Activated naive CD8-positive, alpha-beta T cell treated with anti-CD3 and anti-CD28 coated beads, Interleukin-2, amount 10 ng/mL, durations not matched to agents 7 days and 5 days (primary cell): ENCODE results near the gene MXD4. TPM values are rescaled to one million over a fixed set of nuclear protein-coding genes. Genes with fewer than 3 reads are reported as not detected.
"Not testable (repeated sequence)": the region's sequence is repeated elsewhere in the genome, so short reads cannot be mapped to it uniquely, and the experiment has no call there.

Source experiments
- ATAC-seq: fragments of 150-1000 bp; cut with Tn5 transposase; one replicate; pipeline ENCODE4 v1.10.0; 2021; ENCODE audit warnings: low read depth, moderate library complexity
- POLR2A ChIA-PET: fragments of 350-600 bp; sonication (Branson Sonifier 250); formaldehyde crosslinking; loops from one replicate; lab custom pipeline; 2021; ENCODE audit warnings: antibody characterized with exemption; lab: Charles Lee
- DNase-seq: peaks from one replicate; pipeline ENCODE4 v3.0.0; 2021
- H3K27ac Mint-ChIP-seq: one replicate; pipeline ENCODE4 v1.8.0; 2022; ENCODE audit warnings: mild to moderate bottlenecking, mixed read lengths
- H3K27me3 Mint-ChIP-seq: one replicate; pipeline ENCODE4 v1.8.0; 2022; ENCODE audit warnings: mild to moderate bottlenecking, moderate library complexity, mixed read lengths
- H3K36me3 Mint-ChIP-seq: one replicate; pipeline ENCODE4 v1.8.0; 2021; ENCODE audit warnings: mild to moderate bottlenecking, mixed read lengths
- H3K4me1 Mint-ChIP-seq: one replicate; pipeline ENCODE4 v1.8.0; 2021; ENCODE audit warnings: mixed read lengths
- H3K4me3 Mint-ChIP-seq: one replicate; pipeline ENCODE4 v1.8.0; 2022; ENCODE audit warnings: mild to moderate bottlenecking, moderate library complexity, mixed read lengths
- H3K9me3 Mint-ChIP-seq: one replicate; pipeline ENCODE4 v1.8.0; 2021; ENCODE audit warnings: mixed read lengths
- total RNA-seq, 2 experiments: library from RNA; stranded (reverse); gene quantifications; one replicate each; pipeline ENCODE4 v1.2.3, GENCODE V29; 2021

Gene MXD4
- total RNA-seq, 2 experiments from 2014 or later: 26.2 to 33.2 TPM

DNA sequence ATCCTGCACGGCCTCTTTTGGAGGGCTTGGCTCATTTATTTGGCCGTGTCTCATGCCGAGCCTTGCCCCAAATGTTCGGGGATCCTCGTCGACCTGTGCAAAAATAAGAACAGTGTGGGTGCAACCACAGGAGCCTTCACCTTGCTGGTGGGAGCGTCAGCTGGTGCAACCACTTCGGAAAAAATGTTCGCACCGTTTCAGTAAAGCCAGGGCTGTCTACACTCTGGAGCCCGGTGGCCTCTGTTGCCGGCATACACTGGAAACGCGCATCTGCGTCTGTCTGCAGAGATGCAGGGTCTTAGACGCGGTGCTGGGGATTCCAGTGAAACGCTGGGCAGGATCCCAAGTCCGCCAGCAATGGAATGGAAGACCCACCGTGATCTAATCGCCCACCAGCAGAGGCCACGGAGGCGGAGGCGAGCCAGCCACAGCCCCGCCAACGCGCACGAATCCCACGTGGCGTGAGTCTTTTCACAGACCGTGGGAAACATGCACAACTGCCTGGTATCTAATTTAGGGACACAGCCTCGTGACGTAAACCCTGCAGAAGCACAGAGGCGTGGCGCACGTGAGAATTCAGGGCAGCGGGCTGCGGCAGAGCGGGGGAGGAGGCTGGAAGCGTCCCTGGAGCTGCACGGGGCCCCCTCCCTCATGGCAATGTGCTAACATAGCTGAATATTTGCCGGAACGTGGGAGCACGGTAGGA is 13.8 kb upstream of the MXD4 start:
- no peak overlapping the region for H3K4me3 Mint-ChIP-seq
- DNase-seq: no peak
- ATAC-seq: no peak
- no peaks in the 10 kb centered on the region for H3K36me3 Mint-ChIP-seq
- POLR2A ChIA-PET: no interaction called here
- peaks cover 1% of the 10 kb centered on the region for H3K4me1 Mint-ChIP-seq
- no peaks in the 10 kb centered on the region for H3K9me3 Mint-ChIP-seq
- H3K27me3 Mint-ChIP-seq: no peaks in the 10 kb centered on the region
- H3K27ac Mint-ChIP-seq: no peak overlapping the region

- H3K36me3 Mint-ChIP-seq, H3K27me3 Mint-ChIP-seq, H3K9me3 Mint-ChIP-seq, ATAC-seq, POLR2A ChIA-PET, H3K4me1 Mint-ChIP-seq, H3K4me3 Mint-ChIP-seq, DNase-seq, H3K27ac Mint-ChIP-seq: not testable (repeated sequence)
Measured at GRCh38 chr4:2275044-2275397, 13.1 kb upstream of the MXD4 start.

GRCh38 chr4:2274320-2275043 is 12.6 kb upstream of the MXD4 start:
- Mint-ChIP-seq H3K27ac (no peak overlapping the region), H3K4me3 (no peak overlapping the region), H3K9me3 (no peaks in the 10 kb centered on the region), H3K27me3 (no peaks in the 10 kb centered on the region), H3K4me1 (no peaks in the 10 kb centered on the region), H3K36me3 (no peaks in the 10 kb centered on the region)
- no peak for DNase-seq
- POLR2A ChIA-PET: no interaction called here
- no peak for ATAC-seq

DNA sequence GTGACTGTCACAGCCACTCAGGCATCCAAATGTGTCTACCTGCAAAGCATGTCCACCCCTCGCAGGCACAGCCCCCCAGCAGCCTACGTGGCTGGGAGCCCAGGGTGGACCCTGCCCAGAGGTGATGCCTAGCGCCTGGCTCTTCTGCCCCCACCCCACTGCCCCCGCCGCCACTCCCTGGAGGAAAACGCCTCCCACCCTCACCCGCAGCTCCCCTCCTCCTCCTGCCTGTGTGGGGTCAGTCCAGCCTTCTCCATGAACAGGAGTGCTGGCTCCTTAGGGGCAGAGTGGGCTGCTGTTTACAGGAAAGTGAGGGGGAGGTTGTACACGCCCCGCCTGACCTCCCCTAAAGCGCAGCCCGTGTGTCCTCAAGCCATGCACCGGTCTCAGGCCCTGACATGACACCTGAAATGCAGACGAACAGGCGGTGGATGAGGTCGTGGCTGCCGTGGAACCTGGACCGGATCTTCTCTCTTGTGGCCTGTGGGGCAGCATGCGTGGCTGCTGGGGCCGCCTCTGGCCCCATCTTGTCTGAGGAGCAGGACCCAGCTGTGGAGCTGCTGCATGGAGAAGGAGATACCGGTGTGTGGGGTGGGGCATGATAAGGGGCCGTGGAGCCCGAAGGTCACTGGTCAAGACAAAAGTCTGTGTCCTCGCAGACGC is 11.9 kb upstream of the MXD4 start:
- POLR2A ChIA-PET: no interaction called here
- ATAC-seq: no peak
- H3K4me1 Mint-ChIP-seq: no peaks in the 10 kb centered on the region
- no peaks in the 10 kb centered on the region for H3K36me3 Mint-ChIP-seq
- H3K27me3 Mint-ChIP-seq: no peaks in the 10 kb centered on the region
- no peaks in the 10 kb centered on the region for H3K9me3 Mint-ChIP-seq
- no peak overlapping the region for H3K27ac Mint-ChIP-seq
- no peak overlapping the region for H3K4me3 Mint-ChIP-seq
- DNase-seq: no peak

GRCh38 chr4:2273221-2273620 is 11.3 kb upstream of the MXD4 start:
- POLR2A ChIA-PET: no interaction called here
- Mint-ChIP-seq H3K27ac (no peak overlapping the region), H3K27me3 (no peaks in the 10 kb centered on the region), H3K9me3 (no peaks in the 10 kb centered on the region), H3K4me1 (no peaks in the 10 kb centered on the region), H3K4me3 (no peak overlapping the region), H3K36me3 (no peaks in the 10 kb centered on the region)
- DNase-seq (no peak), ATAC-seq (no peak)

- H3K36me3 Mint-ChIP-seq: no peaks in the 10 kb centered on the region
- no peaks in the 10 kb centered on the region for H3K9me3 Mint-ChIP-seq
- no peak for ATAC-seq
- POLR2A ChIA-PET: no interaction called here
- no peak for DNase-seq
- no peaks in the 10 kb centered on the region for H3K27me3 Mint-ChIP-seq
- no peak overlapping the region for H3K4me3 Mint-ChIP-seq
- no peak overlapping the region for H3K27ac Mint-ChIP-seq
- no peaks in the 10 kb centered on the region for H3K4me1 Mint-ChIP-seq
Measured at GRCh38 chr4:2272828-2273120, 10.9 kb upstream of the MXD4 start.

DNA sequence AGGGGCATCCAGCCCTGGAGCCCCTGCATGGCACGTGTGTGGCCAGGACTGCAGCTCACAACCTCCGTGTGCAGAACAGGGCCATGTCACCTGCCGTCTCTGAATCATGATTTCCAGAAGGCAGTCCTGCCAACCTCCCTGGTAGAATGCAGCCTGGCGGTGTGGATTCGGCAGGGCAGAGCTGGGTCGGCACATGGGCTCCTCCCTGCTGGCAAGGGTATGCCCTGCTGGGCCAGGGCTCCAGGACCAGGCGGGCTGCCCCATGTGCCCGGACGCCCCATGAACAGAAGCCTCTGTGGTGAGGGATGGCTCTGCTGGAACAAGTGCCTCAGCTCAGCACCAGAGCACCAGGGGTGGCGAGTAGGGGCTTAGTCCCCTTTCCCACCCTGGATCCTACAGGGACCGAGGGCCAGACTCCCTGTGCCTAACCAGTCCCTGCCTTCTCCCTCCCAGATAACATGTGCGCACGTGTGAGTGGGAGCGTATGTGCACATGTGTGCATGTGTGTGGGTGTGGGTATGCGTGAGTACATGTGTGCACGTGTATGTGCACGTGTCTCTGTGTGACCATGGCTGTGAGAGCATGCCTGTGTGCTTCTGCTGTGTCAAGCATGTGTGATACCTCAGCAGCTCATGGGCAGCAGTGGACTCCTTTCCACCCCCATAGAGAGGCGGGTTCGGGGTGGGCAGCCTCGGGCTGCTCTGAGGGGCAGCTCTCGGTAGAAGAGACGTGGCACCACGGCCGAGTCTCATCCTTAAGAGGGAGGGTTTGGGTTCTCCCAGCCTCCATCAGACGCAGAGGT is 10.3 kb upstream of the MXD4 start:
- no peak overlapping the region for H3K27ac Mint-ChIP-seq
- no peak for ATAC-seq
- H3K4me3 Mint-ChIP-seq: no peak overlapping the region
- H3K27me3 Mint-ChIP-seq: no peaks in the 10 kb centered on the region
- POLR2A ChIA-PET: no interaction called here
- no peaks in the 10 kb centered on the region for H3K9me3 Mint-ChIP-seq
- no peak for DNase-seq
- H3K4me1 Mint-ChIP-seq: no peaks in the 10 kb centered on the region
- H3K36me3 Mint-ChIP-seq: no peaks in the 10 kb centered on the region

GRCh38 chr4:2271279-2272025 is 9.5 kb upstream of the MXD4 start:
- no peaks in the 10 kb centered on the region for H3K36me3 Mint-ChIP-seq
- no peak overlapping the region for H3K27ac Mint-ChIP-seq
- POLR2A ChIA-PET: no interaction called here
- no peak for DNase-seq
- H3K4me1 Mint-ChIP-seq: no peaks in the 10 kb centered on the region
- ATAC-seq: no peak
- H3K4me3 Mint-ChIP-seq: no peak overlapping the region
- H3K27me3 Mint-ChIP-seq: no peaks in the 10 kb centered on the region
- H3K9me3 Mint-ChIP-seq: no peaks in the 10 kb centered on the region

- POLR2A ChIA-PET: no interaction called here
Measured at GRCh38 chr4:2270341-2271165, 8.6 kb upstream of the MXD4 start.

DNA sequence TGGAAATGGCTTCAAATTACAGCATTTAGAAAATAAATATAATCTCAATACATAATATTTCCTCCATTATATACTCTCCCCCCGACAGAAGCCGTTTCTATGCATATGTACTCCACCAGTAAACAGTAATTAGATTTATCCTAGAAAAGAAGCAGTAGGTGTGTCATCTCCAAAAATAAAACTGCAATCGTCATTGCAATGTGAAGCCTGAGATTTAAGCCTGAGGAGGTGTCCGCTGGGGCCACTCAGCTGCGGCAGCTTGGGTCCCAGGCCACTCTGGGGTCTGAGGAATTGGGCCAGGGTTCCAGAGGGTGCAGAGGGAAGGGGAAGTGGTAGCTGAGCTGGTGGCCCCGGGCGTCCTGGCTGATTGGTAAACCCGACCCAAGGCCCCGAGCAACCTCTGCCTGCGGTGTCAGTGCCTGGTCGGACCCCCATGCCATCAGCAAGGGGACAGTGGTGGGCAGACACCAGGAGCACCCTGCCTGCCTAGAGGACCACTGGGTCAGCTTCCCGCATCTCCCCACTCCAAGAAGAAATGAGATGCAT is 7.8 kb upstream of the MXD4 start:
- no peaks in the 10 kb centered on the region for H3K27me3 Mint-ChIP-seq
- no peak overlapping the region for H3K4me3 Mint-ChIP-seq
- no peaks in the 10 kb centered on the region for H3K36me3 Mint-ChIP-seq
- H3K4me1 Mint-ChIP-seq: no peaks in the 10 kb centered on the region
- no peak overlapping the region for H3K27ac Mint-ChIP-seq
- DNase-seq (no peak), ATAC-seq (no peak)
- POLR2A ChIA-PET: no interaction called here
- H3K9me3 Mint-ChIP-seq: no peaks in the 10 kb centered on the region

More at GRCh38 chr4:2270341-2271165, 8.6 kb upstream of the MXD4 start:
- Mint-ChIP-seq H3K4me1 (no peaks in the 10 kb centered on the region), H3K36me3 (no peaks in the 10 kb centered on the region), H3K9me3 (no peaks in the 10 kb centered on the region), H3K4me3 (no peak overlapping the region), H3K27ac (no peak overlapping the region), H3K27me3 (no peaks in the 10 kb centered on the region)
- no peak for DNase-seq
- no peak for ATAC-seq

DNA sequence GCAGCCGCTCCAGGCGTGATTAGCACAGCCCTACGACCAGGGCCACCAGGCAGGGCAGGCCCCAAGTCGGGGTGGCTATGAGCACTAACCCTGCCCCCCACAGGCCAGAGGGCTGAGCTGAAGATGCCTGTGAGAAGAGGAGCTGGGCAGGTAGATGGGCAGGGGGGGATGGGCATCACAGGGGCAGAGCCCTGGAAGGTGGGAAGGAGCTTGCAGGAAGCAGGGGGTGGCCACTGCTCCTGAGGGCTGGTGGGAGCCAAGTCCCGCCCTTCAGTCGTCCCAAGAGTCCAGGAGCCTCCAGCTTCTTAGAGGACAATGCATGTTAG is 7.3 kb upstream of the MXD4 start:
- no peaks in the 10 kb centered on the region for H3K36me3 Mint-ChIP-seq
- no peak overlapping the region for H3K27ac Mint-ChIP-seq
- H3K4me1 Mint-ChIP-seq: no peaks in the 10 kb centered on the region
- POLR2A ChIA-PET: no interaction called here
- H3K9me3 Mint-ChIP-seq: no peaks in the 10 kb centered on the region
- no peak for ATAC-seq
- no peak for DNase-seq
- H3K4me3 Mint-ChIP-seq: no peak overlapping the region
- H3K27me3 Mint-ChIP-seq: no peaks in the 10 kb centered on the region

GRCh38 chr4:2268357-2269205 is 6.7 kb upstream of the MXD4 start:
- ATAC-seq (no peak), DNase-seq (no peak)
- POLR2A ChIA-PET: no interaction called here
- no peaks in the 10 kb centered on the region for H3K27me3 Mint-ChIP-seq
- no peaks in the 10 kb centered on the region for H3K36me3 Mint-ChIP-seq
- no peaks in the 10 kb centered on the region for H3K4me1 Mint-ChIP-seq
- no peak overlapping the region for H3K4me3 Mint-ChIP-seq
- no peak overlapping the region for H3K27ac Mint-ChIP-seq
- H3K9me3 Mint-ChIP-seq: no peaks in the 10 kb centered on the region
